ENCODE measurements around the gene SCMH1.

Gene SCMH1

GRCh38 chr1:41241749-41242341, at the start of gene SCMH1:
TSS of gene SCMH1 (minus strand) at chr1:41242306. CDS start at chr1:41186133, 56,173 bp downstream.
- in situ Hi-C loops (cut with MboI; ENCODE audit: low sequenced_read_pairs): no loop called here

- in situ Hi-C loops (cut with MboI; ENCODE audit: low sequenced_read_pairs): no loop called here
These were observed 49.1 kb upstream of the SCMH1 start for GRCh38 chr1:41291195-41291594.

DNA sequence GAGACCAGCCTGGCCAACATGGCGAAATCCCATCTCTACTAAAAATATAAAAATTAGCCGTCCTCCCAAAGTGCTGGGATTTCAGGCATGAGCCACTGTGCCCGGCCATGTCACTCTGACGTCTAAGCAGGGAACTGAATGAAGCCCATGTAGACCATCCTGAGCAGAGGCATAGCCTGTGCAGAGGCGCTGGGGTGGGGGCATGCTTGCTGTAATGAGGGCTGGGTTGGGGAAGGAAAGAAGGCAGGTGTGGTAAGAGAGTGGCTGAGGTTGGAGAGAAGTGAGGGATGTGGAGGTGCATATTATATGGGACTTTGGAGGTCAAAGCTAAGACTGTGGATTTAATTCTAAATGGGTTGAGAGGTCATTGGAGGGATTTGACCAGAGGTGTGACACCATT, 47.1 kb upstream of the SCMH1 start:
- in situ Hi-C loops (cut with MboI; ENCODE audit: low sequenced_read_pairs): no loop called here

- in situ Hi-C loops (cut with MboI; ENCODE audit: low sequenced_read_pairs): no loop called here
These were observed 44.9 kb upstream of the SCMH1 start for GRCh38 chr1:41286992-41287391.

DNA sequence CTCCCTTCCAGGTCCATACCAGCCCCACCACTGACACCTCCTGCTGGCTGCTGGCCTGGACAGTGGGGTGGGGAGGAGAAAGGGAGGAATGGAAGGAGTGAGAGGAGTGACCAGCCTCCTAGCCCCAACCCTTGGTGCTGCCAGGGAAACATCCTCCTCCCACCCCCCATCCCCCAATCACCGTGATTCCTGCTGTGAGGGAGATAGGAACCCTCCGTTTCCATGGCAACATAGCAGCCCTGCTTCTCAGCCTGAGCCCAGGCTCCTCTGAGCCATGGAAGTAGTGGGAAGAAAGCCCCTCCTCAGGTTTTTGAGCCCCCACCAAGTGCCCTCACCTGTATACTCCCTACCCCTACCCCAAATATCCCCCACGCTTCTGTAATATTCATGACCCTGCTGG, 44.4 kb upstream of the SCMH1 start:
- in situ Hi-C loops (cut with MboI; ENCODE audit: low sequenced_read_pairs): no loop called here

GRCh38 chr1:41285818-41286217, 43.7 kb upstream of the SCMH1 start:
- in situ Hi-C loops (cut with MboI; ENCODE audit: low sequenced_read_pairs): no loop called here

DNA sequence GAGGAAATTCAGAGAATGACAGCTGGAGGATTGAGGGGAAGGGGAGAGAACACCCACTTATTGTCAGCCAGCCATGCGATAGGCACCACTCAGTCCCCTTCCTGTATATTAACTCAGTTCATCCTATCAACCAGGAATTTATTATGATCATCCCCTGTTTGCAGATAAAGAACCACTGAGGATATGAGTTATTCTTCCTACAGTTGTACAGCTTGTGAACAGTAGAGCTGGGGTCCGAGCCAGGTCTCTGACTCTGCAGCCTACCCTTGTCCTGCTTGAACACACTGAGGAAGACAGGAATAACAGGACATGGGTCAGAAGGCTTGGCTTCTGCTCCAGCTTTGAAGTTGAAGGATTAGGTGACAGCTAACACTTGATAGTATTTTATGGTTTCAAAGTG, 42.0 kb upstream of the SCMH1 start:
- in situ Hi-C loops (cut with MboI; ENCODE audit: low sequenced_read_pairs): no loop called here

DNA sequence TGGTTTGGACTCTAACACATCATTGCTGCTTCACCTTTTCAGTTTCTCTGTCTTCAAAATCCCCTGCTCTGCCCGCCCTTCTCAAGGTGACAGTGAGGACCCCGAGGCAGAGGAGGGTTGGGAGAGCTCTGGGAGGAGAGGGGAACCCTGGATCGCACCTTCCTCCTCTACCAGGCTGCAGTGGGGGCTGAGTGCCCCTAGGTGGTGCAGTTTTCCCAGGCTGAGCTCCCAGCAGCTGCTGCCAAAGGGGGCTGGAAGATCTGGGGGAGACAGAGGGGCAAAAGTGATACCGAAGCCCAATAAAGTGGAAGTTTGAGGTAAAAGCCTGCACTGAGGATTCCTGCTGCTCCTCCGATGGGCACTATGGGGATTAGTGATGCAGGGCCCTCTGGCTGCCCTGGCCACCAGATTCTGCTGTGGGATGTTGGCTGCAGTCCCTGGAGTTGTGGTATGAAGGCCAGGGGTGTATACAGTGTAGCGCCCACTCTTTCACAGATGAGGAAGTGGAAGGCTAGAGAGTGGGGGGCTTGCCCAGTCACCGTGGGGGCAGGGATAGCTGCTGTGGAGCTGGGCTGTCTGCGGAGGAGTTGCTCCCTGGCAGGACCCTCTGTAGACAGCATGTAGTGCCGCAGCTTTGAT, 40.7 kb upstream of the SCMH1 start:
- in situ Hi-C loops (cut with MboI; ENCODE audit: low sequenced_read_pairs): no loop called here

DNA sequence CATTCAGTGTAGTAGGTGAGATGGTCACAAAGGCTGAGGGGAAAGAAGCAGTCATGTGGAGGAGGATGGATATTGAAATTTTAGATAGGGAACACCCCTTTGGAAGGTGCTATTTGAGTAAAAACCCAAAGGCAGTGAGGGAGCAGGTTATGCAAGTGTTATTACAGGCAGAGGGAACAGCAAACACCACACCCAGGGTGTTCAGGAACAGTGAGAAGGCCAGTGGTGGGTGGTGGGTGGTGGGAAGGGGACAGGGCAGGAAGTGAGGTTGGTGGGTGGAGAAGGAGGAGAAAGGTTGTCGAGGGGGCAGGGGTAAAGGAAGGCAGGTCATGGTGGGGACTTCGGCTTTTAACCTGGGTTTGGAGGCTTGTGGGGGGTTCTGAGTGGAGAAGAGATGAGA, 39.2 kb upstream of the SCMH1 start:
- in situ Hi-C loops (cut with MboI; ENCODE audit: low sequenced_read_pairs): no loop called here

DNA sequence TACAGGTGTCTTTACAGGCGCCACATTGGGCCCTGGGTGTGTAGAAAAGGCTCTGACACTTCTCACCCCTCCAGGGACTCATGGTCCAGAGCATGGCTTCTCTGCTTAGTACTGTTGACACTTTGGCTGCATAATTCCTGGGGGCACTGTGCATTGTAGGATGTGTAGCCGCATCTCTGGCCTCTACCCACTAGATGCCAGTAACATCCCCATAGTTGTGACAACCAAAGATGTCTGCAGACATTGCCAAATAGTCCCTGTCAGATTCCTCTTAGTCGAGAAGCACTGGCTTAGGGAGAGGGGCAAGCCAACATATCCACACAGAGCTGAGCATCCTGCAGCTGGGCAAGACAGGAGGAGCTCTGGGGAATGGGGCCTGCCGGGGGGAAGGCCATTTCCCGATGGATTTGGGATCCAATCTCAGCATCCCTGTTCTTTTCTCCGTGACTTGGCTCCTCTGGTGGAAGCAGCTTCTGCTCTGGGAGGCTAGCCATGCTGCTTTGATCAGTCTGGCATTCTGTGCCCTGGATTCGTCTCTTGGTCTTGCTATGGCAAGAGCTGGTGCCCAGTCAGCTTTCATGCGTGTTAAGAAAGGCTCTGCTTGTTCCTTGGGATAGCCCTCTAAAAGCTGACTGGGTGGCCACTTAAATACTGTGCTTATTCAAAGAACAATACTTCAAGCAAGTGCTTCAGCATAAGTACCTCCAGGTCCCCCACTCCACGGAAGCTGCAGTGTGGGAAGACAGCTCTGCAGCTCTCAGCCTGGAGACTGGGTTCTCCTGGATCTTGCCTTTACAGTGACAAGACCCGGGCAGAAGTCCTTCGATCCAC, 38.3 kb upstream of the SCMH1 start:
- in situ Hi-C loops (cut with MboI; ENCODE audit: low sequenced_read_pairs): no loop called here

GRCh38 chr1:41278076-41278475, 36.0 kb upstream of the SCMH1 start:
- in situ Hi-C loops (cut with MboI; ENCODE audit: low sequenced_read_pairs): loop anchor here (10.0 kb wide), 1 partner anchor 137 kb away; no protein-coding TSS in a partner anchor

- in situ Hi-C loops (cut with MboI; ENCODE audit: low sequenced_read_pairs): loop anchor here (10.0 kb wide), 1 partner anchor 137 kb away; no protein-coding TSS in a partner anchor
These were observed 35.4 kb upstream of the SCMH1 start for GRCh38 chr1:41277371-41277975.

DNA sequence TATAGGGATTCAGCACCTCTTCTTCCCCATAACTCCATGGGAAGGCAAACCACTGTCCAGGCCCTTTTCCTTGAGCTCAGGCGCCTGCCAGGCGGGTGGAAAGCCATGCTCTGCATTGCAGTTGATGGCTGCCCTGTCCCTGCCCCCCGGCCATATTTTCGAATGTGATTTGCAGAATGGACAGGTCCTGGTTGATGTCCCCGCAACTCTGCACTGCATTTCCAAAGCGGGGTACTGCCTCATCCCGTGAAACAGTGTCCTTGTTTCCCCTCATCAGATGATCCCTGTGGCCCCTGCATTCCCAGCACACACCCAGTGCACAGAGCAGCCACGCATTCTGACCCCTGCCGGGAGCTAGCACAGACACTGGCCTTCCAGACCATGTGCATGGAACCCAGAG, 33.7 kb upstream of the SCMH1 start:
- in situ Hi-C loops (cut with MboI; ENCODE audit: low sequenced_read_pairs): loop anchor here (10.0 kb wide), 1 partner anchor 139 kb away; no protein-coding TSS in a partner anchor

DNA sequence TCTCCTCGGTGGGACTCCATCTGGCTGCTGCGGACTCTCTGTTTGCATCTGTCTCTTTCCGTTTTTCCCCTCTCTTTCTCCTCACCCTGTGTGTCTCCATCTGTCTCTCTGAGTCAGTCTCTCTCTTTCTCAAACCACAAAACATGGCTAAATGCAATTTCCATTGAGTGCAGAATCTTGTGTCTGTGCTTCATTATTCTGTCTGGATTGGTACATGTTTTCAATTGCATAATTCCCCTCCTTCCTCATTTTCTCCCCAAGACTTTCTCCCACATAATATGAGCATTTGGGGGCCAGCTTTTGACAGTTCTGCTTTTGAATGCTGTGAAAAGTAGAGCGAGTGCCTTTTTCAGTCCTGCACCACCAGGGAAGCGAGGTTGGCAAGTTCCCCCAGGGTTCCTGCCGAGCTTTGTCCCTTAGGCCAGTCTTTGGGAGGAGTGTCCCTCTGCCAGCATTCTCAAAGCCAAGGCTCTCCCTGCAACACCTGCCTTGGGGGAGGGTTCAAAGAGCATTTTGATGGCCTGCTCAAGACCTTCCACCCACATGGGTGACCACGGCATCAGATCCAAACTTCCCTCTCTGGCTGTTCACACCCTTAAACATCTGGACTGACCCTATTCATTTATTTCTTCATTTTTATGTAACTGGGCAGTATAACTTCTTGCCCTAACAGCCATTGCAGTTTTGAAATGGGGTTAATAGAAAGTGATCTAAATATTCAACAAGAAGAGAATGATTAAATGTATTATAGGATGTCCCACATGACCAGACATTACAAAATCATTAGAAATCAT, 32.8 kb upstream of the SCMH1 start:
- in situ Hi-C loops (cut with MboI; ENCODE audit: low sequenced_read_pairs): loop anchor here (10.0 kb wide), 1 partner anchor 140 kb away; no protein-coding TSS in a partner anchor

- in situ Hi-C loops (cut with MboI; ENCODE audit: low sequenced_read_pairs): loop anchor here (10.0 kb wide), 1 partner anchor 142 kb away; no protein-coding TSS in a partner anchor
These were observed 30.5 kb upstream of the SCMH1 start for GRCh38 chr1:41272601-41273000.

- in situ Hi-C loops (cut with MboI; ENCODE audit: low sequenced_read_pairs): loop anchor here (5.0 kb wide), 1 partner anchor 164 kb away; no protein-coding TSS in a partner anchor
These were observed 26.2 kb upstream of the SCMH1 start for GRCh38 chr1:41268154-41268770.

GRCh38 chr1:41261926-41262618, 20.0 kb upstream of the SCMH1 start:
- in situ Hi-C loops (cut with MboI; ENCODE audit: low sequenced_read_pairs): no loop called here

- in situ Hi-C loops (cut with MboI; ENCODE audit: low sequenced_read_pairs): no loop called here
These were observed 18.7 kb upstream of the SCMH1 start for GRCh38 chr1:41260768-41261167.

- in situ Hi-C loops (cut with MboI; ENCODE audit: low sequenced_read_pairs): no loop called here
These were observed 17.1 kb upstream of the SCMH1 start for GRCh38 chr1:41259221-41259620.

All from HL-60/S4 treated with retinoic acid at 250 ng/mL for 4 days and 3 days (cell line).